Epithelial cell of esophagus (primary cell): ENCODE measurements around the gene RET.

Source experiments
- DNase-seq: peaks from one replicate; pipeline ENCODE4 v3.0.0; 2010; ENCODE audit warnings: low read depth
- H3K4me3 ChIP-seq: 2 replicates; pipeline ENCODE4 v1.5.1; 2011; ENCODE audit warnings: mild to moderate bottlenecking, low read length, control low read depth
- CTCF ChIP-seq: IDR thresholded peaks from 2 replicates; pipeline ENCODE4 v1.5.1; 2011; ENCODE audit warnings: low read depth, mild to moderate bottlenecking, low read length, control low read depth, inconsistent platforms; ENCODE audit not compliant: insufficient read depth; ENCODE audit errors: missing control alignments

Gene RET

GRCh38 chr10:43076876-43077420 is at the start of gene RET:
TSS of gene RET (plus strand) at chr10:43077069. CDS start at chr10:43077259, 190 bp downstream.
- TF ChIP-seq CTCF = no peak
- H3K4me3 ChIP-seq = peak within 1 kb of the TSS; percentile 8
- DNase-seq = peak; percentile 53

- H3K4me3 ChIP-seq = no peak overlapping the region
- no peak for TF ChIP-seq CTCF
- DNase-seq = no peak
Measured at GRCh38 chr10:43027331-43027955, 49.4 kb upstream of the RET start.

- H3K4me3 ChIP-seq = no peak overlapping the region
- no peak for TF ChIP-seq CTCF
- DNase-seq = no peak
Measured at GRCh38 chr10:43028143-43028542, 48.7 kb upstream of the RET start.

GRCh38 chr10:43029043-43029442 is 47.8 kb upstream of the RET start:
- DNase-seq = no peak
- no peak overlapping the region for H3K4me3 ChIP-seq

GRCh38 chr10:43032613-43033012 is 44.3 kb upstream of the RET start:
- no peak for TF ChIP-seq CTCF
- H3K4me3 ChIP-seq = no peak overlapping the region
- DNase-seq = no peak

More at GRCh38 chr10:43029043-43029442, 47.8 kb upstream of the RET start:
- TF ChIP-seq CTCF = no peak

- no peak for TF ChIP-seq CTCF
- DNase-seq = no peak
- no peak overlapping the region for H3K4me3 ChIP-seq
Measured at GRCh38 chr10:43035800-43036199, 41.1 kb upstream of the RET start.
